Activated CD4-positive, alpha-beta T cell treated with anti-CD3 and anti-CD28 coated beads for 4 hours (primary cell): Measurements from ENCODE around the gene CMC2.

ENCODE experiments used
- DNase-seq, 2 donors: peaks; one replicate each; pipeline ENCODE4 v3.0.0-alpha.2; 2020

Gene CMC2

DNA sequence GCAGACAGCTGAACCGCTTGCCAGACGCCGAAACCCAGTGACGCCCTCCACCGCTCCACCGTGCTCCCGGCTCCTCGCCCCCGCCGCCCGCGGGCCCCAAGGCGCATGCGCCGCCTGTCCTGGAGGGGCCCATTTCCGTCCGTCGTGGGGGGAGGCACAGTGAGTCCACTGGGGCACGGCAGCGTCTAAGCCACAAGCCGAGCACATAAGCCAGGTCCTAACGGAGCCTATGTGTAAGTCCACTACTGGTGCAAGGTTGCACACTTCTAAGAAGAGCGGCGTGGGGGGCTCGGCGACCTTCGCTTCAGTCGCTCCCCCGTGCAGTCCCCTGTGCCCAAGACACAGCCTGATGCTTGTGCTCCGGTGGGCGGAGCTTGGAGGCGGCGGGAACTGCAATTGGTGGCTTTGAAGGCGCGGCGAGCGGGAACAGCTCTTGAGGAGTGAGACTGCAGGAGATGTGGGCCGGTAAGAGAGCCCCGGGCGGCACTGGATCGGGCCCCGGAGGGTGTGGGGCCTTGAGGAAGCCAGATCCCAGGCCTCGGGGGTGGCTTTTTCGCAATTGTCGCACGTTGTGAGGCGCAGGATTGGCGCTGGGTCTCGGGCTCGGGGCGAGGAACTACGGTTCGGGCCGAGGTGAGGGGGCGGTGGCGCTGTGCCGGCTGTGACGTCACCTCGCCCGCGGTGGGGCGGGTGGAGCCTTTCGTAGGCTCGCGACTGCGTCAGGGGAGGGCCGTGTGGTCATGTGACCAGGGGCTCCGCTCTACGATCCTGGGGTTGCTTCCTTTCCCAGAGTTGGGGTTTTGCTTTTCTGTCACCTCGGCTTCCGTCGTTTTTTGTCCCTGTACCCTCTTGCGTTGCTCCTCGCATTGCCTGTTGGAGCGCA is at the start of gene CMC2, which contains the start of gene CENPN:
Gene CMC2 (minus strand): TSS at position 73 of the 883 bp plus-strand sequence. CDS start 9,491 bp downstream, outside the sequence.
Gene CENPN (plus strand): TSS at position 402 of the 883 bp plus-strand sequence. CDS start 4,726 bp downstream, outside the sequence.
- DNase-seq: peak; percentile 96 to 98

DNA sequence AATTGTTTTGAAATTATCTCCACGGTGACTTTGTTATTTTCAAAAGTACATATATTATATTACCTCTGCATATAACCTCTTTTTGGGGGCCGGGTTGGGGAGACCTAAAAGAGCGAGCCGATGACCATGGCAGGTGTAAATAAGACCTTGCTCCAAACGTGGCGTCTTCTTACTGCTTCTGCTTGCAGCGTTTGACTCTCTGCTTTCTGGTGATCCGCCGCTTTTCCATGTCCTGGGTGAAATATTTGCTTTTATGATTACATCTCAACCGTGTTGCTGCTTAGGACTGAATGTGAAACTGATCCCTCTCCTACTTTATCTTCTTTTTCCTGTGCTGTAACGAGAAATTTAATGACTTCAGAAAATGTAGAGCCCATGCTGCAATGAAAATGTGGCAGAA is 47.1 kb upstream of the CMC2 start:
- DNase-seq: no peak

DNA sequence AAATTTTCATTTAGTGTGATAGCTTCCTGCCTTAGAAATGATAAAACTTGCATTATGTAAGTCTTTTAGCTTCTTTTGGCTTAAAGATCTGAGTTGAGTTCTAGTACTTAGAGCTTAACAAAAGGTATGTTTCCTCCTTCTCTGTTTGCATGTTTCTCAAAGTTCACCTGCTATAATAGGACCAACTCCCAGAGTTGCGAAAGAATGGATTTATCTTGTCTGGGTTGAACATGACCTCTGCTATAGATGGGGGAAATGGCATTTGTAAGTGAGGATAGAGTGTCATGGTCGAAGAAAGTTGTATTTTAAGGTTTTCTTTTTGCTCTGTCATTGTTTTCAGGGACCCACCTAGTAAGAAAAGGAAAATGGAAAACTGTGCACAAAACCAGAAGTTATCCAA is 36.1 kb upstream of the CMC2 start:
- no peak for DNase-seq

DNA sequence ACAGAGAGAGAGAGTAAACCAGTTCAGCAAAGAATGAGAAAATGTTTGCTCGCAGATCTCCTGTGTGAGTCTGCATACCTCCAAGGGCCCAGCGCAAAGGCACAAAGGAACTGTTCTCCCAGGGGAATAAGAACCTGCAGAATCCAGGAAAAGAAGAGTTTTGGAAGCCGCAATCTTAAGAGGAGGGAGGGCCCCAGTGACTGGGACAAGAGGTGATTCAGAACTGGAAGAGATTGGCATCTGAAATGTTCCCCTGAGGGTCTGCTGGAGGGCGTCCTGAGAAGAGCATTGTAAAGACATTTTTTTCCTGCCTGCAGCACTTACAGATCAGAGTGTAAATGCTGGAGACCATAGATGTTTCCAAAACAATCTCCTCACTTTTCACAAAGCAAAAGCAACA is 35.0 kb upstream of the CMC2 start:
- DNase-seq: no peak

- DNase-seq: no peak
Observed at GRCh38 chr16:81040842-81041241, 34.2 kb upstream of the CMC2 start.

DNA sequence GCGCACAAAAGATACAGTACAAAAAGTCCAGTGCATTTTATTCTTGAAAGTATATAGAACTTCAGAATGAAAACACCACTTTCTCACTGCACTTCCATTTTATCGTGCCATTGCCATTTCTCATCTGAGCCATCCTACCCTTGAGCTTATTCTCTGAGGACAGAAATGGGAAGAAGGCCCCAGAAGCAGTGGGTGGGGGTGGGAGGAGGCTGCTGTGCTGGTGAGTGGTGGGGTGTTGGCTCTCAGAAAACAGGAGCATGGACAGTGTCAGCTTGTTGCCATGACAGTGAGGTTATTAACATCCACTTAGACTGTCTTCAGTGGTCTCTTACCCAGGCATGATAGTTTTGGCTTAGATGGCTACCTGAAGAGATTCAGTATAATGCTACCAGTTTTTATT is 33.4 kb upstream of the CMC2 start:
- DNase-seq: no peak

DNA sequence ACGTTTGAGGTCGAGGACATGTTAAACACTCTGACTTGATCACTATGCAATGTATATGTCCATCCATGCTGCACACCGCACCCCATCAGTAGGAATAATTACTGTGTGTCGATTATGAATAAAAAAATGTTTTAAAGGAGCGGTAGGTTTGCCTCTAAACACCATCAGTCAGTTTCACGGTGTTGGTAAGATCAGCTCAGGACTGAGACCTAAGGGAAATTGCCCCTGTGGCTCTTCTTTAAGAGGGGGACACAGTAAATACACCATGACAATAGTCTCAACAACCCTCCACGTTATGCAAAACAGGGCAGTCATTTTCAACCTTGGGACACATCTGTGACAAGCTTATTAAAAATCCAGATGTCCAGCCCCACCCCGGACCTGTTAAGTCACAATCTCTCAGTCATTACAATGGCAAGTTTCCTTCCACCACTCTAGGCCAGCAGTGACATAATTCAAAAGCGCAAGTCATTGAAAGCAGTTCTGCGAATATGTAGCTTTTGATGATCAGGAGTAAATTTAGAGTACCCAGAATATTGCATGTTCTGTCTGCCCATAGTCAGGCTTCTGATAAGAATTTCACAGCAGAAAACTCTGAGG is 30.2 kb upstream of the CMC2 start:
- DNase-seq: no peak

GRCh38 chr16:81035975-81036750 is 29.5 kb upstream of the CMC2 start:
- DNase-seq: peak; percentile 27 to 45

DNA sequence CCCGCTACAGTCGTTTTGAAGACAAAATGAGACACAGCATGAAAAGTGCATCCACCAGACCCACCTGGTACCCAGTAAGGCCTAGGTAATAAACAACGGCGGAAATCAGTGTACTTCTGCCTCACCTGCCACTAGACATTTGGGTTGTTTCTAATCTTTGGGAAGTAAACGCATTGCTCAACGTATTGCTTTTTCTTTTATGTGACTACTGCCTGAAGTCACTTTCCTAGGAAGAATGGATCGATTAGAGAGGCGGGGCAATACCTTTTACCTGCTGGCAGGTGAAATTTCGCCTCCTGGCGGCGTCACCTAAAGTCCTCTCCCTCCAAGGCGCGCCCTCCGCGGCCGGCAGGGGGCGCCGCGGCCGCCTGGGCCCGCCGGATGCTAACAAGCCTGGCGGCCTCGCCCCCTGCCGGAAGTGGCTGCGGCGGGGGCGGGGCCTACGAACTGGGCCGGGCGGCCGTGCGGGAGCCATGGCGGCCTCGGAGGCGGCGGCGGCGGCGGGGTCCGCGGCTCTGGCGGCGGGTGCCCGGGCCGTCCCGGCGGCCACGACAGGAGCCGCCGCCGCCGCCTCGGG is 28.8 kb upstream of the CMC2 start, which contains the start of gene ATMIN:
Gene ATMIN (plus strand): TSS at position 445 of the 577 bp plus-strand sequence. CDS start 29 bp downstream, at position 474.
- DNase-seq: peak; percentile 88

DNA sequence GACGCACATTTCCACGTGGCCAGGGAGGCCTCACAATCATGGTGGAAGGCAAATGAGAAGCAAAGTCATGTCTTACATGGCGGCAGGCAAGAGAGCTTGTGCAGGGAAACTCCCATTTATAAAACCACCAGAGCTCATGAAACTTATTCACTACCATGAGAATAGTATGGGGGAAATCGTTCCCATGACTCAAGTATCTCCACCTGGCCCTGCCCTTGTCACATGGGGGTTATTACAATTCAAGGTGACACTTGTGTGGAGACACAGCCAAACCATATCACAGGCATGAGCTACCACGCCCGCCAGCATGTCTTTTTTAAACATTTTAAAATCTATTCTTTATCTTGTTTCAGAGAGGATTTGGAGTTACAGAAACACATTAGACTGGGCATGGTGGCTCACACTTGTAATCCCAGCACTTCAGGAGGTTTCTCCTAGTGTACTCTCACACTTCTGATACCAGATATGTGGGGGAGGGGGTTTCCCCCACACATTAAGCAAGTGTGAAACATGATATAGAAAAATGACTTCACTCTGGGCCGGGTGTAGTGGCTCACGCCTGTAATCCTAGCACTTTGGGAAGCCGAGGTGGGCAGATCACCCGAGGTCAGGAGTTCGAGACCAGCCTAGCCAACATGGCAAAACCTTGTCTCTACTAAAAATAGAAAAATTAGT is 23.4 kb upstream of the CMC2 start:
- no peak for DNase-seq

DNA sequence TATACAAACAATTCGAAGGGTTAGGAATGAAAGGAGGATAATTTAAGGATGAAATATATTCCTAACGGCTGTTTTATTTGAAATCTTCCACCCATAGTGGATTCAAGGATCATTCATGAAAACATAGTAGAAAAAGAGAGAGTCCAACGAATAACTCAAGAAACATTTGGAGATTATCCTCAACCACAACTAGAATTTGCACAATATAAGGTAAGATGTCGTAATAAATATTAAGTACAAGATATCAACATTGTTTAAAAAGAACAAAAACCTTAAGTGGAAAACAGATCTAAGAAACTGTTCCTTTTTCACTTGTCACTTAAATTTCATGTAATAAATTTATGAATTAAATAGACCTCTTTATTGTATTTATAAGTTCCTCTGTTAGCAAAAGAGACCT is 19.7 kb upstream of the CMC2 start:
- no peak for DNase-seq

GRCh38 chr16:81018496-81018895 is 11.8 kb upstream of the CMC2 start:
- DNase-seq: no peak

DNA sequence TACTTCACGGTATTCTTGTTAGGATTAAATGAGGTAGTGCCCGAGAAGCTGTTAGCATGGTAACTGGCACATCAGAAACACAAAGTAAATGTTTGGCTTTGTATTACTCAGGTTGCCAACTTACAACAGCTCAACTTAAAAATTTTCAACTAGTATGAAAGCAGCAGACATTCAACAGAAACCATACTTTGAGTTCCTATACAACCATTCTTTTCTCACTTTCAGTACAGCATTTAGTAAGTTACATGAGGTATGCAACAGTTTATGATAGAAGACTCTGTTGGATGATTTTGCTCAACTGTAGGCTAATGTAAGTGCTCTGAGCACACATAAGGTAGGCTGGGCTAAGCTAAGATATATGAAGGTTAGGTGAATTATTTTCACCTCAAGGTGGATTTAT is 8.0 kb upstream of the CMC2 start:
- no peak for DNase-seq

- no peak for DNase-seq
Observed at GRCh38 chr16:81012974-81013373, 6.3 kb upstream of the CMC2 start.

DNA sequence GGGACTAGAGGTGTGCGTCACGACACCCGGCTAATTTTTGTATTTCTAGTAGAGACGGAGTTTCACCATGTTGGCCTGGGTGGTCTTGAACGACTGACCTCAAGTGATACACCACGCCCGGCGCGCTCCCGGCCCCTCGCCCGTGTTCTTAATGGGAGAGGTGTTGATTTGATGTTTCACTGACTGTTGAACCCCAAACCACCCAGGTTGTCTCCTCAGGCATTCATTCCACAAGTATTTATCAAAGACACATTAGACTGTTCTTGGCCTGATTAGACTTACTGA is 1.8 kb upstream of the CMC2 start:
- DNase-seq: no peak

- DNase-seq: peak; percentile 63 to 74
Observed at GRCh38 chr16:81006211-81006812, 373 bp downstream of the CMC2 start.

DNA sequence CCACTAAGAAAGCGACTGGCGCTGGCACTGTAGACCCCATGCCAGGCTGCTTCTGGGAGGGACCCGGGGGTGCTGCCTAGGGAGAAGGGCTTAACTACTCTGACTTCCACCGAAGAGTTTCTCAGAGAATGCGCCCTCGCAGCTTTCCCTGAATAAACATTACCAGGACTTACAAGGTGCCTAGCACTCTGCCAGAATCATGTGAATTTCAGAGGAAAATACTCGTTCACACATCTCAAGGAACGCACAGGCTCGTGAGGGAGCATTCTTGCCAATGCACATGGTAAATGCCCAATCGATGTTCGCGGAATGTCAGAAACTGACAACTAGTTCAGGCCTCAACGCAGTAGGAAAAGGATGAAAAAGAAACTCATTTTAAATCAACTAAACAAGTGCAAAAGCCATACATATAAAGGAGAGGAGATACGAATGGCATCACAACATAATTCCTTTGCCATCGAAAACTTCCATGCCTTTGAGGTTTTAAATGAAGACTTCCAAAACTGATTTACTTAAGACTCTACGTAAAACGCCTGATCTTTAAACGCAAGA is 999 bp downstream of the CMC2 start:
- no peak for DNase-seq

- peak; percentile 19 to 51 for DNase-seq
Observed at GRCh38 chr16:81004646-81005353, 1.9 kb downstream of the CMC2 start.

DNA sequence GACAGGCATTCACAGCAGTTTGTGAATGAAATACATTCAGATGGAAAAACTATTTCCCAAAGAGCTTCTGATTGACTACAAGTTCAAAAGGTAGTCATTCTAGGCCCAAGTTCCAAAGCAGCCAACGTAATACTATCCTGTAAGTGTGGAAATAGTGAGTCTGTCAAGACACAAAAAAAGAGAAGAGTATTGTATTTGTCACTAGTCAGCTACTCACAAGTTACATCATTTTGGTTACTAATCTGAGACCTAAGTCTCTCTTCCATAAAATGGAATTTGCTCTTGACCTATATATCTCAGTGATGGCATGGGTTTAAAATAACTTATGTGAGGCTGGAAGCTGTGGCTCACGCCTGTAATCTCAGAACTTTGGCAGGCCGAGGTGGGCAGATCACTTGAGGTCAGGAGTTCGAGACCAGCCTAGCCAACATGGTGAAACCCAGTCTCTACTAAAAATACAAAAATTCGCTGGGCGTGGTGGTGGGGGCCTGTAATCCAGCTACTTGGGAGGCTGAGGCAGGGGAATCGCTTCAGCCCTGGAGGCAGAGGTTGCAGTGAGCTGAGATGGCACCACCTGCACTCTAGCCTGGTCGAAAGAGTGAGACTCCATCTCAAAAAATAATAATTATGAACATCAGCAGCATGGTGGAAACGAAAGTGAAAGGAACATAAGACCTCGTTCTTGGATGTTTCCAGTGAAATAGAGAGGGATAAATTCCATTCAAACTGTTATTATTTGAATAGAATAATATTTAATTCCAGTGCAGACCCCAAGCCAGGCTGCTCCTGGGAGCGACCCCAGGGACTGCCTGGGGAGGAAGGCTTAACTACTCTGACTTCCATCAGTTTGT is 2.9 kb downstream of the CMC2 start:
- DNase-seq: no peak

DNA sequence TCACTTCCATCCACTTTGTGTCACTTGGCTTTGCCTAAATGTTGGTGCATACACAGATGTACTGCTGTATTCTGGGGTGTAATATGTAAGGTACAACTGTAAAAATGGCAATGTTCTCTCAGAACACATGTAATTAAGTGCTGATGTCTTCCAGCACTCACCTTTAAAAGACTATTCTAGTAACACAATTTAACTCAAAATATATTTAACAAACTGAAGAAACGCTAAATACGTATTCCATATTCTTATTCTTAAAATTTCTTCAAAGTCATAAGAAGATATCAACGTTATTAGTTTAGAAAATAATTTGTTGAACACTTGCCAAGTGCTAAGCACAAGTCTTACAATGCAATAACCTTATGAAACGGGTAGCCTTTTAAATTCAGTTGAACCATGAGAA is 3.6 kb downstream of the CMC2 start:
- DNase-seq: no peak
